HepG2 (cell line): ENCODE data around the gene CLIC6. TPM values are rescaled to one million over a fixed set of nuclear protein-coding genes. Genes with fewer than 3 reads are reported as not detected.

Source experiments
- E2F2 ChIP-seq: sonication (generic); formaldehyde crosslinking; IDR thresholded peaks from 2 replicates; pipeline ENCODE4 v1.4.0; 2020; ENCODE audit warnings: missing genetic modification reagents, borderline replicate concordance
- ETV5 ChIP-seq: IDR thresholded peaks from 2 replicates; pipeline ENCODE4 v1.6.1; 2018; ENCODE audit warnings: missing biosample characterization, missing genetic modification reagents, inconsistent platforms, borderline replicate concordance
- FLYWCH1 ChIP-seq: sonication (generic); formaldehyde crosslinking; IDR thresholded peaks from 2 replicates; pipeline ENCODE4 v1.8.1; 2023; ENCODE audit warnings: mild to moderate bottlenecking, missing genetic modification reagents
- FOXJ3 ChIP-seq: sonication (generic); formaldehyde crosslinking; IDR thresholded peaks from 2 replicates; pipeline ENCODE4 v1.4.0; 2020; ENCODE audit warnings: missing genetic modification reagents, mild to moderate bottlenecking, borderline replicate concordance
- MEF2D ChIP-seq: sonication (generic); formaldehyde crosslinking; IDR thresholded peaks from 2 replicates; pipeline ENCODE4 v1.5.1; 2020; ENCODE audit warnings: mild to moderate bottlenecking, missing genetic modification reagents
- PHF8 ChIP-seq: sonication (generic); formaldehyde crosslinking; IDR thresholded peaks from 2 replicates; pipeline ENCODE4 v1.5.0; 2020; ENCODE audit warnings: missing genetic modification reagents
- SNAPC4 ChIP-seq: sonication (generic); formaldehyde crosslinking; IDR thresholded peaks from 2 replicates; pipeline ENCODE4 v1.4.0; 2020; ENCODE audit warnings: mild to moderate bottlenecking, missing genetic modification reagents
- THAP11 ChIP-seq: IDR thresholded peaks from 2 replicates; pipeline ENCODE4 v1.6.1; 2016; ENCODE audit warnings: missing biosample characterization, missing genetic modification reagents
- TRIM22 ChIP-seq: fragments of 450-650 bp; IDR thresholded peaks from 2 replicates; pipeline ENCODE4 v1.6.1; 2017
- ZKSCAN5 ChIP-seq: sonication (generic); formaldehyde crosslinking; IDR thresholded peaks from 2 replicates; pipeline ENCODE4 v1.5.1; 2020; ENCODE audit warnings: mild to moderate bottlenecking, missing genetic modification reagents
- ZNF333 ChIP-seq: sonication (generic); formaldehyde crosslinking; IDR thresholded peaks from 2 replicates; pipeline ENCODE4 v1.4.0; 2020; ENCODE audit warnings: mild to moderate bottlenecking, missing genetic modification reagents, borderline replicate concordance
- ZNF513 ChIP-seq: sonication (generic); formaldehyde crosslinking; conservative IDR thresholded peaks from 2 replicates; pipeline ENCODE4 v1.5.0; 2020; ENCODE audit warnings: missing genetic modification reagents
- ZNF546 ChIP-seq: sonication (generic); formaldehyde crosslinking; conservative IDR thresholded peaks from 2 replicates; pipeline ENCODE4 v1.8.1; 2023; ENCODE audit warnings: mild to moderate bottlenecking, missing genetic modification reagents
- ZNF652 ChIP-seq: IDR thresholded peaks from 2 replicates; pipeline ENCODE4 v1.6.1; 2016; ENCODE audit warnings: low read depth, borderline replicate concordance
- ZSCAN5A ChIP-seq: sonication (generic); formaldehyde crosslinking; IDR thresholded peaks from 2 replicates; pipeline ENCODE4 v1.8.0; 2022; ENCODE audit warnings: mild to moderate bottlenecking, missing genetic modification reagents, borderline replicate concordance
- polyA plus RNA-seq, 8 experiments: library from polyadenylated mRNA; depleted of rRNA in 3 of 8; stranded (reverse) in 7 of 8; unstranded in 1 of 8; fragments of >200 nt; fragmentation: Illumina TruSeq in 4 of 8; extraction: Trizol in 4 of 8; gene quantifications; 2 replicates each; pipeline versions ENCODE4 v1.2.1 to v1.2.3, GENCODE V29; 2011 to 2016; ENCODE audit warnings: low read depth in 4 of 8, missing spikeins in 1 of 8, mixed read lengths in 1 of 8; ENCODE audit not compliant: insufficient read depth in 1 of 8
- total RNA-seq, 5 experiments: library from RNA; depleted of rRNA; stranded (reverse); fragments of >200 nt; fragmentation: Illumina TruSeq; extraction: Trizol; gene quantifications; 2 replicates each; pipeline ENCODE4 v1.2.3, GENCODE V29; 2016; ENCODE audit warnings: low read depth in 1 of 5
- TF ChIP-seq, protein P1 (sequence below): sonication (generic); formaldehyde crosslinking; IDR thresholded peaks from 2 replicates; pipeline ENCODE4 v1.9.0; 2021; ENCODE audit warnings: missing genetic modification reagents, mild to moderate bottlenecking, borderline replicate concordance

The CLIC6 gene
- total and polyA plus RNA-seq, 2 of the 13 experiments (the other 11 are each of a cell fraction or from before 2014, with no cell fraction given) = not detected

- TF ChIP-seq MEF2D (CRISPR knock-in tag) (peak; percentile 17; the same call in 1 of the 2 replicates), ZNF652 (CRISPR knock-in tag) (peak; percentile 27; the same call in 1 of the 2 replicates), ZSCAN5A (CRISPR knock-in tag) (peak; percentile 69; the same call in 1 of the 2 replicates), PHF8 (peak; percentile 49; the same call in 1 of the 2 replicates), SNAPC4 (CRISPR knock-in tag) (0 out of 2 replicates have a peak, but pooled peaks have one; percentile 24), THAP11 (CRISPR knock-in tag) (peak; percentile 53; the same call in 1 of the 2 replicates), FOXJ3 (CRISPR knock-in tag) (peak; percentile 51; the same call in 1 of the 2 replicates), ZNF333 (CRISPR knock-in tag) (0 out of 2 replicates have a peak, but pooled peaks have one; percentile 30), FLYWCH1 (no peak), ZKSCAN5 (no peak; the same call in 1 of the 2 replicates), ZNF546 (no peak), ZNF513 (no peak), E2F2 (no peak), TRIM22 (no peak), ETV5 (CRISPR knock-in tag) (peak; percentile 93)
- TF ChIP-seq, protein P1, sequence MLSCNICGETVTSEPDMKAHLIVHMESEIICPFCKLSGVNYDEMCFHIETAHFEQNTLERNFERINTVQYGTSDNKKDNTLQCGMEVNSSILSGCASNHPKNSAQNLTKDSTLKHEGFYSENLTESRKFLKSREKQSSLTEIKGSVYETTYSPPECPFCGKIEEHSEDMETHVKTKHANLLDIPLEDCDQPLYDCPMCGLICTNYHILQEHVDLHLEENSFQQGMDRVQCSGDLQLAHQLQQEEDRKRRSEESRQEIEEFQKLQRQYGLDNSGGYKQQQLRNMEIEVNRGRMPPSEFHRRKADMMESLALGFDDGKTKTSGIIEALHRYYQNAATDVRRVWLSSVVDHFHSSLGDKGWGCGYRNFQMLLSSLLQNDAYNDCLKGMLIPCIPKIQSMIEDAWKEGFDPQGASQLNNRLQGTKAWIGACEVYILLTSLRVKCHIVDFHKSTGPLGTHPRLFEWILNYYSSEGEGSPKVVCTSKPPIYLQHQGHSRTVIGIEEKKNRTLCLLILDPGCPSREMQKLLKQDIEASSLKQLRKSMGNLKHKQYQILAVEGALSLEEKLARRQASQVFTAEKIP (CRISPR knock-in tag) = no peak
These were observed 76.9 kb downstream of the CLIC6 start (continued) for GRCh38 chr21:34745557-34746255.
